K562 (cell line): ENCODE results near the gene THAP11. TPM values are rescaled to one million over a fixed set of nuclear protein-coding genes. Genes with fewer than 3 reads are reported as not detected.

Experiments
- BACH1 ChIP-seq: fragments of 200-800 bp; sonication (Bioruptor generic); IDR thresholded peaks from 2 replicates; pipeline ENCODE4 v1.6.1; 2016; ENCODE audit warnings: missing genetic modification characterization, missing compliant biosample characterization
- BMI1 ChIP-seq: fragments of 150-350 bp; IDR thresholded peaks from 2 replicates; pipeline ENCODE4 v1.6.1; 2014; ENCODE audit warnings: low read length
- BRCA1 ChIP-seq, 2 experiments: fragments of 450-650 bp in 1 of 2; sonication (generic) in 1 of 2; formaldehyde crosslinking in 1 of 2; IDR thresholded peaks; 2 replicates each; pipeline versions ENCODE4 v1.5.0 to v1.6.1; 2017 to 2020; ENCODE audit warnings: mild to moderate bottlenecking in 1 of 2, missing genetic modification reagents in 1 of 2
- DNMT1 ChIP-seq: fragments of 450-650 bp; IDR thresholded peaks from 2 replicates; pipeline ENCODE4 v1.6.1; 2016; ENCODE audit warnings: antibody characterized with exemption, mild to moderate bottlenecking
- EHMT2 ChIP-seq: fragments of 450-650 bp; IDR thresholded peaks from 2 replicates; pipeline ENCODE4 v1.6.1; 2018; ENCODE audit warnings: antibody characterized with exemption
- ESRRB ChIP-seq: fragments of 250-450 bp; sonication (Bioruptor Pico); IDR thresholded peaks from 2 replicates; pipeline ENCODE4 v1.5.0; 2020; ENCODE audit warnings: mild to moderate bottlenecking, moderate library complexity, borderline replicate concordance
- FOXO4 ChIP-seq: fragments of 450-650 bp; formaldehyde crosslinking; IDR thresholded peaks from 2 replicates; pipeline ENCODE4 v1.4.0; 2020; ENCODE audit warnings: mild to moderate bottlenecking, moderate library complexity
- KLF1 ChIP-seq: fragments of 450-650 bp; IDR thresholded peaks from 2 replicates; pipeline ENCODE4 v1.6.1; 2016; ENCODE audit warnings: missing genetic modification characterization, missing compliant biosample characterization
- PATZ1 ChIP-seq: fragments of 250-450 bp; sonication (Bioruptor Pico); IDR thresholded peaks from 2 replicates; pipeline ENCODE4 v1.5.0; 2020; ENCODE audit warnings: mild to moderate bottlenecking, borderline replicate concordance
- PHF20 ChIP-seq: fragments of 450-650 bp; IDR thresholded peaks from 2 replicates; pipeline ENCODE4 v1.6.1; 2018; ENCODE audit not compliant: partially characterized antibody
- POLR2B ChIP-seq: fragments of 450-650 bp; IDR thresholded peaks from 2 replicates; pipeline ENCODE4 v1.6.1; 2018; ENCODE audit warnings: low read depth; ENCODE audit not compliant: partially characterized antibody
- PPARD ChIP-seq: fragments of 250-450 bp; sonication (Bioruptor Pico); IDR thresholded peaks from 2 replicates; pipeline ENCODE4 v1.8.0; 2022; ENCODE audit warnings: inconsistent platforms, mild to moderate bottlenecking, moderate library complexity
- ZEB2 ChIP-seq: fragments of 450-650 bp; IDR thresholded peaks from 2 replicates; pipeline ENCODE4 v1.6.1; 2016
- ZNF280B ChIP-seq: fragments of 250-450 bp; sonication (Bioruptor Pico); IDR thresholded peaks from 2 replicates; pipeline ENCODE4 v1.5.1; 2021; ENCODE audit warnings: mild to moderate bottlenecking
- ZNF766 ChIP-seq: fragments of 200-800 bp; sonication (Bioruptor generic); conservative IDR thresholded peaks from 2 replicates; pipeline ENCODE4 v1.6.1; 2016; ENCODE audit warnings: missing genetic modification characterization, missing compliant biosample characterization
- polyA plus RNA-seq, 8 experiments: library from polyadenylated mRNA; depleted of rRNA in 4 of 8; stranded (reverse) in 5 of 8; unstranded in 3 of 8; fragments of >200 nt; fragmentation: Nextera tagmentation in 2 of 8; fragmentation: Illumina TruSeq in 1 of 8; extraction: Ambion mirVana in 2 of 8; extraction: Trizol in 1 of 8; gene quantifications; 2 replicates each; pipeline versions ENCODE4 v1.2.1 to v1.2.3, GENCODE V29; 2011 to 2014; ENCODE audit warnings: inconsistent platforms in 1 of 8, missing spikeins in 1 of 8
- total RNA-seq, 7 experiments: library from RNA; depleted of rRNA in 6 of 7; stranded (reverse); fragments of >200 nt in 6 of 7; fragmentation: Illumina TruSeq in 2 of 7; extraction: Trizol in 2 of 7; gene quantifications; 2 replicates each; pipeline versions ENCODE4 v1.2.1 to v1.2.3, GENCODE V29; 2011 to 2021; ENCODE audit warnings: low replicate concordance in 1 of 7
- TF ChIP-seq, protein P1 (sequence below): fragments of 450-650 bp; formaldehyde crosslinking; IDR thresholded peaks from 2 replicates; pipeline ENCODE4 v1.4.0; 2020; ENCODE audit warnings: mild to moderate bottlenecking, moderate library complexity
- TF ChIP-seq, protein P2 (sequence below), 3 experiments: IDR thresholded peaks in 2 of 3; conservative IDR thresholded peaks in 1 of 3; 2 replicates each; pipeline ENCODE4 v1.5.1; 2011 to 2012; ENCODE audit warnings: low read length in 3 of 3, mild to moderate bottlenecking in 3 of 3, control low read depth in 2 of 3, improper control_type of control experiment in 1 of 3, inconsistent platforms in 1 of 3, low read depth in 1 of 3, mixed read lengths in 1 of 3, moderate library complexity in 1 of 3; ENCODE audit not compliant: insufficient read depth in 2 of 3

The THAP11 gene
- total and polyA plus RNA-seq, 9 of the 15 experiments (the other 6 are each of a cell fraction or from before 2014, with no cell fraction given) = 2.4 to 31.6 (median 21.4) TPM

GRCh38 chr16:67872631-67873434, 30.7 kb downstream of the THAP11 start, which contains the start of gene EDC4 (continued):
- TF ChIP-seq, protein P1, sequence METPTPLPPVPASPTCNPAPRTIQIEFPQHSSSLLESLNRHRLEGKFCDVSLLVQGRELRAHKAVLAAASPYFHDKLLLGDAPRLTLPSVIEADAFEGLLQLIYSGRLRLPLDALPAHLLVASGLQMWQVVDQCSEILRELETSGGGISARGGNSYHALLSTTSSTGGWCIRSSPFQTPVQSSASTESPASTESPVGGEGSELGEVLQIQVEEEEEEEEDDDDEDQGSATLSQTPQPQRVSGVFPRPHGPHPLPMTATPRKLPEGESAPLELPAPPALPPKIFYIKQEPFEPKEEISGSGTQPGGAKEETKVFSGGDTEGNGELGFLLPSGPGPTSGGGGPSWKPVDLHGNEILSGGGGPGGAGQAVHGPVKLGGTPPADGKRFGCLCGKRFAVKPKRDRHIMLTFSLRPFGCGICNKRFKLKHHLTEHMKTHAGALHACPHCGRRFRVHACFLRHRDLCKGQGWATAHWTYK (CRISPR knock-in tag) = peak; percentile 78; the same call in 1 of the 2 replicates
- TF ChIP-seq, protein P2, sequence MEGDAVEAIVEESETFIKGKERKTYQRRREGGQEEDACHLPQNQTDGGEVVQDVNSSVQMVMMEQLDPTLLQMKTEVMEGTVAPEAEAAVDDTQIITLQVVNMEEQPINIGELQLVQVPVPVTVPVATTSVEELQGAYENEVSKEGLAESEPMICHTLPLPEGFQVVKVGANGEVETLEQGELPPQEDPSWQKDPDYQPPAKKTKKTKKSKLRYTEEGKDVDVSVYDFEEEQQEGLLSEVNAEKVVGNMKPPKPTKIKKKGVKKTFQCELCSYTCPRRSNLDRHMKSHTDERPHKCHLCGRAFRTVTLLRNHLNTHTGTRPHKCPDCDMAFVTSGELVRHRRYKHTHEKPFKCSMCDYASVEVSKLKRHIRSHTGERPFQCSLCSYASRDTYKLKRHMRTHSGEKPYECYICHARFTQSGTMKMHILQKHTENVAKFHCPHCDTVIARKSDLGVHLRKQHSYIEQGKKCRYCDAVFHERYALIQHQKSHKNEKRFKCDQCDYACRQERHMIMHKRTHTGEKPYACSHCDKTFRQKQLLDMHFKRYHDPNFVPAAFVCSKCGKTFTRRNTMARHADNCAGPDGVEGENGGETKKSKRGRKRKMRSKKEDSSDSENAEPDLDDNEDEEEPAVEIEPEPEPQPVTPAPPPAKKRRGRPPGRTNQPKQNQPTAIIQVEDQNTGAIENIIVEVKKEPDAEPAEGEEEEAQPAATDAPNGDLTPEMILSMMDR (IDR thresholded peaks at IDR 0.05 in 2 of 3, conservative IDR thresholded peaks at IDR 0.05 in 1 of 3; ENCODE audit: insufficient read depth in 2 of 3, low read depth in 1 of 3, low read length in 3 of 3) = no peak
- TF ChIP-seq PHF20 = peak; percentile 90
- TF ChIP-seq PATZ1 (CRISPR knock-in tag) = no peak
- no peak for TF ChIP-seq ZNF280B
- no peak for TF ChIP-seq PPARD
- TF ChIP-seq FOXO4 (CRISPR knock-in tag) = no peak
- TF ChIP-seq KLF1 (tag) = 0 out of 2 replicates have a peak, but pooled peaks have one; percentile 47
- peak; percentile 51 for TF ChIP-seq POLR2B
- 0 out of 2 replicates have a peak, but pooled peaks have one; percentile 59 for TF ChIP-seq ZNF766 (CRISPR knock-in tag)
- TF ChIP-seq ZEB2 = peak; percentile 95
- no peak for TF ChIP-seq DNMT1
- no peak for TF ChIP-seq BRCA1 (IDR thresholded peaks at IDR 0.05)
- TF ChIP-seq BRCA1 (CRISPR knock-in tag; IDR thresholded peaks at IDR 0.05) = 0 out of 2 replicates have a peak, but pooled peaks have one; percentile 96
- TF ChIP-seq ESRRB (CRISPR knock-in tag) = no peak
- no peak for TF ChIP-seq BACH1
- TF ChIP-seq BMI1 = no peak
- no peak for TF ChIP-seq EHMT2
